Measurements from ENCODE around the gene NETO2. TPM values are rescaled to one million over a fixed set of nuclear protein-coding genes. Genes with fewer than 3 reads are reported as not detected.
"Not testable (repeated sequence)": the region's sequence is repeated elsewhere in the genome, so short reads cannot be mapped to it uniquely, and the experiment has no call there.

Gene NETO2
- total and polyA plus RNA-seq, 7 donors: 1.6 to 30.5 (median 3.9) TPM

- H3K9me3 ChIP-seq: no peaks in the 10 kb centered on the region
- peaks cover 0 to 11% (median 2%) of the 10 kb centered on the region in 3 donors for H3K27me3 ChIP-seq (ENCODE audit: insufficient read depth in 3 of 3, low read length in 2 of 3)
- 27 to 50% (median 36%) methylated on average over 12 of the region's 12 CpGs for WGBS, 3 donors
- ATAC-seq (no peak), DNase-seq (no peak)
- H3K27ac ChIP-seq: no peak overlapping the region
- H3K36me3 ChIP-seq (ENCODE audit: insufficient read depth in 1 of 2, low read depth in 1 of 2): no peaks in the 10 kb centered on the region
- H3K4me1 ChIP-seq: no peaks in the 10 kb centered on the region
- intact Hi-C loops (cut with DNase I): no loop called here
- TF ChIP-seq CTCF (IDR thresholded peaks at IDR 0.05): no peak
- no peak overlapping the region for H3K4me3 ChIP-seq
Measured at GRCh38 chr16:47061204-47061603, 82.5 kb downstream of the NETO2 start.

- intact Hi-C loops (cut with DNase I): no loop called here
- Histone ChIP-seq H3K4me1 (no peaks in the 10 kb centered on the region), H3K9me3 (no peaks in the 10 kb centered on the region), H3K27ac (no peak overlapping the region), H3K27me3 (ENCODE audit: insufficient read depth in 3 of 3, low read length in 2 of 3) (peaks cover 0 to 11% (median 2%) of the 10 kb centered on the region in 3 donors), H3K4me3 (no peak overlapping the region), H3K36me3 (ENCODE audit: insufficient read depth in 1 of 2, low read depth in 1 of 2) (no peaks in the 10 kb centered on the region)
- ATAC-seq: no peak
- DNase-seq: no peak
- TF ChIP-seq CTCF (IDR thresholded peaks at IDR 0.05): no peak
- WGBS, 3 donors: 94 to 96% (median 95%) methylated on average over 3 of the region's 3 CpGs
Measured at GRCh38 chr16:47060596-47060995, 83.1 kb downstream of the NETO2 start.

GRCh38 chr16:47059991-47060390 lies 83.8 kb downstream of the NETO2 start:
- DNase-seq: no peak
- Histone ChIP-seq H3K27me3 (ENCODE audit: insufficient read depth in 3 of 3, low read length in 2 of 3) (peaks cover 0 to 11% (median 2%) of the 10 kb centered on the region in 3 donors), H3K4me3 (no peak overlapping the region), H3K27ac (no peak overlapping the region), H3K9me3 (no peaks in the 10 kb centered on the region), H3K4me1 (no peaks in the 10 kb centered on the region), H3K36me3 (ENCODE audit: insufficient read depth in 1 of 2, low read depth in 1 of 2) (no peaks in the 10 kb centered on the region)
- no peak for TF ChIP-seq CTCF (IDR thresholded peaks at IDR 0.05)
- 80 to 87% (median 83%) methylated on average over 7 of the region's 7 CpGs for WGBS, 3 donors
- ATAC-seq: no peak
- intact Hi-C loops (cut with DNase I): loop anchor here in 1 of 2 donors (10.0 kb wide), 1 partner anchor 65 kb away; no protein-coding TSS in a partner anchor

GRCh38 chr16:47059130-47059529 lies 84.6 kb downstream of the NETO2 start:
- not testable (repeated sequence) for ATAC-seq; DNase-seq; H3K4me3 ChIP-seq; H3K9me3 ChIP-seq; H3K27ac ChIP-seq; H3K36me3 ChIP-seq (ENCODE audit: insufficient read depth in 1 of 2, low read depth in 1 of 2); H3K4me1 ChIP-seq
- intact Hi-C loops (cut with DNase I): loop anchor here in 1 of 2 donors (10.0 kb wide), 1 partner anchor 64 kb away; no protein-coding TSS in a partner anchor
- WGBS, 3 donors: 72 to 84% (median 82%) methylated on average over 2 of the region's 2 CpGs
- H3K27me3 ChIP-seq (ENCODE audit: insufficient read depth in 3 of 3, low read length in 2 of 3): peaks cover 0 to 11% (median 4%) of the 10 kb centered on the region in 3 donors

- Histone ChIP-seq H3K36me3 (ENCODE audit: insufficient read depth in 1 of 2, low read depth in 1 of 2) (no peaks in the 10 kb centered on the region), H3K4me1 (no peaks in the 10 kb centered on the region), H3K27ac (no peak overlapping the region), H3K4me3 (no peak overlapping the region), H3K9me3 (no peaks in the 10 kb centered on the region), H3K27me3 (ENCODE audit: insufficient read depth in 3 of 3, low read length in 2 of 3) (peaks cover 0 to 11% (median 4%) of the 10 kb centered on the region in 3 donors)
- no peak for TF ChIP-seq CTCF (IDR thresholded peaks at IDR 0.05)
- ATAC-seq: no peak
- WGBS, 3 donors: 44 to 62% (median 47%) methylated on average over 14 of the region's 14 CpGs
- DNase-seq: no peak
- intact Hi-C loops (cut with DNase I): loop anchor here in 1 of 2 donors (10.0 kb wide), 1 partner anchor 64 kb away; no protein-coding TSS in a partner anchor
Measured at GRCh38 chr16:47058295-47059086, 85.3 kb downstream of the NETO2 start.
